ENCODE measurements around the gene BTG4.

The BTG4 gene

DNA sequence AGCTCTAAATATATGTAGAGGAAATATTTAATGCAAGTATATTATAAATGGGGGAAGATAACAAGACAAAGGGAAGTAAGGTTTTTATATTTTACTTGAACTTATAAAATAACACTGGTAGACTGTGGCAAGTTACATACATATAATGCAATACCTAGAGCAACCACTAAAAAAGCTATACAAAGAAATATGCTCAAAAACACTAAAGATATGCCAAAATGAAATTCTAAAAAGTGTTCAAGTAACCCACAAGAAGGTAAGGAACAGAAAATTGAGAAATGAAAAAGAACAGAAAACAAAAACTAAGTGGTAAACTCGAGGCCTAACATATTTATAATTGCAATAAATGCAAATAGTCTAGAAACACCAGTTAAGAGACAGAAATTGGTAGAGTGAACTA lies 32.5 kb downstream of the BTG4 start:
- DNase-seq, result no peak

DNA sequence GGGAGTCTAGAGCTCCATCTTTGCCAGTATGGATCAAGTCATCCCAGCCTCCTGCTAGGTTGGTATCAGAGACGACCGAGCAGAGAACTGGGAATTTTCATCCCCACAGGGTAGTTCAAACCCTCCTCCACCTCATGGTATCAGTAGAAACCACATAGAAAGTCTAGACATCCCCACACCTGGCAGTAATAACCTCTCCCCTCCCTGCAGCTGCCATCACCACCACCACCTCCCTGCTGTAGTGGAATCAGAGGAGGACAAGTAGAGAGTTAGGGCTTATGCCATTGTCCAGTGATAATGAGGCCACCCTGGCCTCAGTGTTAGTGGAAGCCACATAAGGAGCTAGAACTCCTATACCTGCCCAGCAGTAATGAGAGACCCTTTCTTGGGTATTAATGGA lies 34.3 kb downstream of the BTG4 start:
- DNase-seq, result no peak

DNA sequence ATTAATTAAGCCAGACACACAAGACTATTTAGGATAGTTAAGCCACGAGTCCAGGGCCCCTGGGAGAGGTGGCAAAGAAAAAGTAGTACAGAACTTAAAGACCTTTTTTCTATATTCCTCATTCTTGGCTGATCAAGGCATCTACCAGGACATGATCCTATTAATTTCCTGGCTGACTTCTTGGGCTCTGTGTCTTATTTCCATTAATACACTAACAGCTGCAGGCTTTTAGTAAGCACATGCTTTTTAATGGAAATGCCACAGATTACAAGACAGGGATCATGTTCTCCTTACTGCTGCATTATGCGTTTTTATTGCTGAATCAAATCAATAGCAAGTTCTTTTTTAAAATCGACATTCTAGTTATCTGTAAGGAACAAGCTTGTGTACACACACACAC lies 35.2 kb downstream of the BTG4 start:
- no peak for DNase-seq

DNA sequence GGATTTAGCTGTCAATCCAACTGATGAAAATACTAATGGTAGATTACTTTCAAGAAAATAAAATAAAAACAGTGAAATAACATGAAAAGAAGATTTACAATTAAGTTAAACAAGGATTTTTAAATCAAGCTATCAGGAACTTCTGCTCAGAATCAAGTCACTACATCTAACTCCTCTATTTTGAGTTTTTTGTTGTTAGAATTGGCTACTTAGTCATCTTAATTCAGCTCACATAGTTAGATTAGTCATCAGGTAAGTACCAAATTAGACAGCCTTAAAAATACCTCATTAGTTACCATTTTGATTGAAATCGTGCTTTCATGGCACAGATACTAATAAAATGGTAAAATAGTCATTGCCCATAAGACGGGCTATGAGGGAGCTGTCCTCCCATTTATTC lies 35.8 kb downstream of the BTG4 start:
- DNase-seq, result no peak

DNA sequence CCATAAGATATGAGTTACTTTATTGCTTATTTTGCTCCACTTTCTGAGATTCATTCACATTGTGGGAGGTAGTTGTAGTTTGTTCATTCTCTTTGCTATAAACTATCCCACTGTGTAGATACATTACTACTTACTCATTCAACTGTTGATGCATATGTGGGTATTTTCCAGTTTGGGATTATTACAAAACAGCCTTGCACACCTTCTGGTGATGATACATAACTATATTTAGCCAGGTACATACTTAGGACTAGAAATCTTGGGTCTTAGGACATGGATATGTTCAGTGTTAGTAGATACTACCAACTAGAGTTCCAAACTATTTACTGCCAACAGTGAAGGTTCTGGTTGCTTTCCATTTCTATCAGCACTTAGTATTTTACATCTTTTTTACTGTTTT lies 37.8 kb downstream of the BTG4 start:
- no peak for DNase-seq

DNA sequence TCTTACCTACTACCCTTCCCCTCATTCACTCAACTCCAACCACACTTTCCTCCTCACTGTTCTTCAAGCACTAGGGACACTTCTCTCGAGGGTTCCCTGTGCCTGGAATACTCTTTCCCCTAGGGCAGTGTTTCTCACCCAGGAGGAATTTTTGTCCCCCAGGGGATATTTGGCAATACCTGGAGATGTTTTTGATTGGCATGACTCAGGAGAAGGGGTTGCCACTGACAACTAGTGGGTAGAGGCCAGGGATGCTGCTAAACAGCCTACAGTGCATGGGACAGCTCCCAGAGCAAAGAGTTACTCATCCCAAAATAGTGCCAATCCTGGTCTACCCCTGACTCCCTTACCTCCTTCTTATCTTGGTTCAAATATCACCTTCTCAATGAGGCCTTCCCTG lies 40.0 kb downstream of the BTG4 start:
- DNase-seq, result no peak

DNA sequence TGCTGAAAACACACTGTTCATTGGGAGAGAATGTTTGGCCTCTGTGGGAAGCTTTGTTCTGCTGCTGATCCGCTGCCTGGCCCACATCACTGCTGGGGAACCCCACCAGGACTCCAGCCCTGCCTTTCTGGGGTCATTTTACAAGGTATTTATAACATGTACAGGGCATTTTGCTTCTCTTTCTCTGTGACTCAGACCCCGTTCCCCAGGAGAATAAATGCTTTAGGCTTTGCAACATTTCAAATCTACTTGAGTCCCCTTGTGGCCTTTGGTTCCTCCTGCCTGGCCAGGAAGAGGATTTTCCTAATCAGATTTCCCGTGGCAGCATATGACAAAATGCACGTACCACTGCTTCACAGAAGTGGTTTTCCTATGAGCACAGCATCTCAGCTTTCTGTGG lies 43.0 kb downstream of the BTG4 start:
- no peak for DNase-seq

DNA sequence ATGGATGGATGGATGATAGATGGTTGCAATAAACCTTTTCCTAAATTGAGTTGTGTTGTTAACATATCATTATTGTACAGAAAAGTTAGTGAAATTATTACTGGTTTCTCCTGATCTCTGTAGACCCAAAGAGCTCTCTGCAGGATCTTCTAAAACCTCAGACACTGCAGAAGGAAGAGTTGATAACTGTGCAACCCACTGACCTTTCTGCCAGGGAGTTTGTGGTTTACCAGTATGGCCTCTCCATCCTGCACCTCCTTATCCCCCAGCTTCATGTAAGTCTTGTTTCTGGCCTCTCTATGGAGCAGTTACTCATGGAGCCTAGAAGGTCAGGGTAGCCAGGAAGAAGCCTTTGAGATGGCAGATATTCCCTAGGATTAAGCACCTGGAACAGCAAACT lies 45.6 kb downstream of the BTG4 start:
- no peak for DNase-seq

DNA sequence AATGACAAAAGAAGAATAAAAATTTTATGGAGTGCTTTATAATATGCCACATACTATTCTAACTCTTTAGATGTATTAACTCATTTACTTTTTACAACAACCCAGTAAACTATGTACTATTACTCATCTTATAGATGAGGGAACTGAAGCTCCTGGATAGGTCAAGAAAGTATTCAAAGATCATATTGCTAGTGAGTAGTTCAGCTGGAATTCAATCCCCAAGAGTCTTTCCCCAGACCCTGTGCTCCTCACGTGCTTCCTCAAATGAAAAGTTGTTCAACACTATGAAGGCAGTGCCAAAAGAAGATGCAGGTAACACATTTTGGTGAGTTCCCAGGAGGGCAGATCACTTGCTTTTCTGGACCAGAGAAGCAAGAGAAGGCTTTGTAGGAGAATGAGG lies 46.8 kb downstream of the BTG4 start:
- DNase-seq, result no peak

DNA sequence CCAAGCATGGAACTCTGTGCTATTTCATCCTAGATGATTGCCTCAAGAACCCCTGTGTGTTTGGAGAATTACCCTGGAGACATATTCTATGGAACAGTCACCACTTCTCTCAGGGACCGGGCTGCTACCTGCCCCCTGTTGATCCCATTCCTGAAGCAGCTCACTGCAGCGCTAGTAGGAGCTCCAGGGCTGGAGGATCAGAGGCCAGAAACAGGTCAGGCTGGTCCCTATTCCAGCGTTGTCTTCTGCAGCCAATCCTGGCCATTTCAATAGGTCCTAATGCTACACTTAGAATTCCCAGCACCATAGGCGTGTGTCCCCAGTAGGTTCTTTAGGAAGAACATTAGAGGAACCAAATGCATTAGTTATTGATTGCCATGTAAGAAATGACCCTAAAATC lies 48.9 kb downstream of the BTG4 start:
- no peak for DNase-seq

DNA sequence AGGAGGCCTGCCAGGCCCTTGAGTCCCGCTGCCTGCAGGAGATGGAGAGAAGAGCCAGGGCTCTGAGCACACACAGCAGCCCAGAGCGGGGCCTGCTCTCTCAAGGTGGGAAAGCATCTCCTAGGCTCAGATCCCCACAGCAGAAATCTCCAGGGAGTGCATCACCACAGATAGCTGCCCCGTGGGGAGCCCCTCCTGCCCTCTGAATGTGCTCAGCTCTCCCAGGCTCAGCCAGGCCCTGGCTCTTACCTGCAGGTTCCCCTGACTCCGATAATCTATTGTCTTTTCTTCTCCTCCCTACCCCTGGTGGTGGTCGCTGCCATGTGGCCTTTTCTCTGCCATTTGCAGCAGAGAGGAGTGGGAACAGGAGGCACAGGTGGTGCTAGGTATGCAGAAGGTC lies 49.9 kb downstream of the BTG4 start:
- no peak for DNase-seq

DNA sequence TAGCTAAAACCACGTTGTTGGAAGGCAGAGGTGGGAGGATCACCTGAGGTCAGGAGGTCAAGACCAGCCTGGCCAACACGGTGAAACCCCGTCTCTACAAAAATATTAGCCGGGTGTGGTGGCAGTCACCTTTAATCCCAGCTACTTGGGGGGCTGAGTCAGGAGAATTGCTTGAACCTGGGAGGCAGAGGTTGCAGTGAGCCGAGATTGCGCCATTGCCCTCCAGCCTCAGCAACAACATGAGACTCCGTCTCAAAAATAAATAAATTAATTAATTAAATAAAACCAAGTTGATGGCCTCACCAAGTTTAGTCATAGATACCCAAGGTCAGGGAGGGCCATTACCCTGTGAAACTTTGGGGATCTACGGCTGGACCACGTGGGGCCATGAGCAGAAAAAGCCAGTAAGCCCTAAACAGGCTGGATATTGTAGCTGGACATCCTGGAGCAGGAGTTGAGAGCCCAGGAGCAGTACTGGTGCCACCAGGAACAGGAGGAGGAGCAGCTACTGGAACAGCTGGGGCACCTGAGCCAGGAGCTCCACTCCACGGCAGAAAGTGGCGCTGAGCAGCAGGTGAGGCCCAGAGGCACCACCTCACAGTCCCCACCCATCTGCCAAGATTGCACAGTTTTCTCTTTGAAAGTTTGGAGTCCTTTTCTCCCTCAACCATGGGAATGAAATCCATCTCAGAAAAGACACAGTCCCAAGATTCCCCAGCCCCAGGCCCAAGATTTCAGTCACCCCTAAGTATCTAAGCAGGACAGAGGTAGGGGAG lies 50.5 kb downstream of the BTG4 start:
- no peak for DNase-seq

DNA sequence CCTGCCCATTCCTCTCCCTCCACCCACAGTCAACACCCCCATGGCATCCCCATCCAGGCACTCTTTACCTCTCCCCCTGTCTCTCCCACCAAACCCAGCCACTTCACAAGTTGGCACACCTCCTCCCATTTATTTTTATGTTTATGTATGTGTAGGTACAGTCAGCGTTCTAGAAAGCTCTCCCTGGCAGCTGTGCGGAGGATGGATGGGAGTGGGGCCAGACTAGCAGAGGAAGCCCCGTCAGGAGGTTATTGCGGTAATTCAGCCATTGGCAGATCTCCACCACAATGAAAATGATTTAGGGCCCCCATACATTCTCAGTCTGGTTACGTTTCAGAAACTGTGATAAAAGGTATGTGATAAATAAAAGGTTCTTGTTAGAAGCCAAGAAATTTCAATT lies 51.3 kb downstream of the BTG4 start:
- DNase-seq, result no peak

DNA sequence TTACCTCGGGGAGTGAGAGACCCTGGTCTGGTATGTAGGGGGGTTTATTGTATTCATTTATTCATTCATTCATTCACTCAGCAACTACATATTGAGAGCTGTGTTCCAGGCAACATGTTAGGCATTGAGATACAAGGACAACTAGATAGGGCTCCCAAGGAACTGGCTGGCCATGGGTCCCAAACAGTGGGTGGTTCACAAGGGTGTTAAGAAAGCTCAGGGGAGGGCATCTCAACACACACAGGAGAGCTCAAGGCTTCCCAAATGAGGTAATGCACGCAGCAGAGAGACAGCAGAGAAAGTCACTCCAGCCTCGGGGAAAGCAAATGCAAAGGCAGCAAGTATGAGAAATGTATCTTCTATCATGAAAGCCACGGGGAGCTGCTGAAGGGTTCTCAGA lies 51.8 kb downstream of the BTG4 start:
- no peak for DNase-seq

DNA sequence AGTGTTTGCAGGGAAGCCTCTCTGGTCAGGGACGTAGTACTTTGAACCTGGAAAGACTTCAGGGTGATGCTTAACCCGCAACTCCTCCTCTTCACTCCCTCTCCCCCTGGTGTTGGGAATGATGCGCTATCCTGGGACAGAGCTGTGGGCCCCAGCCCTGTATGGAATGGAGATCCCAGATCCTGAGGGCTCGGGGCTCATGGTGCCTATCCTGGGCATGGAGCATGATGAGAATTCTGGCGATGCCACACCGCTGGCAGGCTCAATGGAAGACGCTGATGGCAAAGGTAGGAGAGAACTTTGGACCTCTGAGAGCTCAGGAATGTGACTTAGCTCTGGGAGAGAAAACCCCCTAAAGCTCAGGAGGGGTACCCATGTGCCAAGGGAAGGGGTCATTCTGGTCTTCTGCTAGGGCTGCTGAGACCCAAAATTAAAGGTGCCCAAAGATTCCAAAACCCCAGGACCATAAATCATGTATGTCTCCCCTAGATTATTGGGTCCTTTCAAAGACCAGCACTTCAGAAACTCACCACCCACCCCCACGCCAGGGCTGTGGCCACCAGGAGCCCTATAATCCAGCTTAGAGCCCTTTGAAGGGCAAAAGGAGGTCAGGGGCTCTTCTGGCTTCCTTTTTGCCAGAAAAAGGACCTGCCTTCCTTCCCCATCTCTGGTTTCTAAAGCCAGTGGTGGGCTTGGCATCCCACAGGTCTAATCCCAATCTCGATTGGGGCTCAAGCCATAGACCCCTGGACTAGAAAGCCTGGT lies 52.5 kb downstream of the BTG4 start:
- DNase-seq, result no peak

DNA sequence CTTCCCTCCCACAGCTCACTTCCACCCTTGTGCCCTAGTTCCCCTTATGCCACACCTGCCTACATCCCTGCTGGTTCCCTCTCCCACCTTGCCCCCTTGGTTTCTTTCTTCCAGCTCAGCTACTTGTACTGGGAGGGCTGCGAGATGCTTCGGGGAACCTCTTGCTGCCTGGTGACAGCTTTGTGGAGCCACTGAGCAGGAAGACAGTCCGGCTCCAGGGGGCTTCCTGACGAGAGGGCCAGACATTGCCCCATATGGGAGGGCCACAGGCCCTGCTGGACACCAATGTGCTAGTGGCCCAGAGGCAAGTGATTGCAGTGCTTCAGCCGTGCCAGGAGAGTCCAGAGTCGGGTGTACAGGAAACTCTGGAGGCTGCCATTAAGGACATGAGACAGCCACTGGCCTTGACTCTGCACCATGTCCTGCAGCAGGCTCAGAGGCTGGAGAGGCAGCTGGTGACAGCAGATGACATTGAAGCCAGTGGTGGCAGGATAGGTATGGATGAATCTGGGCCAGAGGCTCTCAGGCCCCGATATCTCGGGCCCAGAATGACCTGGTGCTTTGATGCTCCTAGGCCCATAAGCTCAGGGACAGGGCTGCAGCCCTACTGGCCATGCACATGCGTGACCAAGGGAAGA lies 54.3 kb downstream of the BTG4 start:
- no peak for DNase-seq

DNA sequence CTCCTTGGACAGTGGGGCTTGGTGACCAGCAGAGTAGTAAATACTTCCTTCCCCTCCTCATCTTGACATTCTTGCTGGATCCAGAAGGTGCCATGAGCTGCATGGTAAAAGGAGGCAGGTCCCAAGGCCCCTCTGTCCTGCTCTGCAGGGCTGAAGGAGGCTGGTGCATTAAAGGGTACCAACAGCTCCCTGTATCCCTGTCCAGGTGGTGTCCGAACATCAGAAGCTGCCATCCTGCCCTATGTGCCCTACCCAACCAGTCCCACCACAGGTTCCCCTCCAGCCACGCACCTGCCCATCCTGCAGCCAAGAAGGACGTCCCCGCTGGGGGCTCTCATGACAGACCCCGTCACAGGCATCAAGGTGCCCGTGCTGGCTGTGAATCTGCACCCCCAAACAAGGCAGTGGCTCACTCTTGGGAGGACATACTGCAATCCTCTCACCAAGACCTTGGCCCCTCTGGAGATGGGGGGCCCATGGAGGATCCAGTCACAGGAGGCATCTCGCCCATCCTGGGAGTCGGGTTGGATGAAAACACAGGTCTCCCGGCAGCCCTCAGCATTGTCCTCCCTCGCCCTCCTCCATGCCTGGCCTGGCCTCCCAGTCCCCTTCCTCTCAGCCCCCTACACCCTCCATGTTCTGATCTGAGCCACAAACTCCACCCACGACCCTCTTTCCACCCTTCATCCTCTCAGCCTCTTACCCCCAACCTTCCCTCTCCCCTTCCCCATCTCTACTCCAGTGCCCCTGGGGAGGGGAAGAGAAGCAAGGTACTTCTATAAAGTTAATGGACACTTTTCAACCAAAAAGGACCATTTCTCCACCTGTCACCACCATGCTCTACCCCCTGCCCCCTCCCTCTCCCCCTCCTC lies 55.1 kb downstream of the BTG4 start:
- DNase-seq, result no peak

DNA sequence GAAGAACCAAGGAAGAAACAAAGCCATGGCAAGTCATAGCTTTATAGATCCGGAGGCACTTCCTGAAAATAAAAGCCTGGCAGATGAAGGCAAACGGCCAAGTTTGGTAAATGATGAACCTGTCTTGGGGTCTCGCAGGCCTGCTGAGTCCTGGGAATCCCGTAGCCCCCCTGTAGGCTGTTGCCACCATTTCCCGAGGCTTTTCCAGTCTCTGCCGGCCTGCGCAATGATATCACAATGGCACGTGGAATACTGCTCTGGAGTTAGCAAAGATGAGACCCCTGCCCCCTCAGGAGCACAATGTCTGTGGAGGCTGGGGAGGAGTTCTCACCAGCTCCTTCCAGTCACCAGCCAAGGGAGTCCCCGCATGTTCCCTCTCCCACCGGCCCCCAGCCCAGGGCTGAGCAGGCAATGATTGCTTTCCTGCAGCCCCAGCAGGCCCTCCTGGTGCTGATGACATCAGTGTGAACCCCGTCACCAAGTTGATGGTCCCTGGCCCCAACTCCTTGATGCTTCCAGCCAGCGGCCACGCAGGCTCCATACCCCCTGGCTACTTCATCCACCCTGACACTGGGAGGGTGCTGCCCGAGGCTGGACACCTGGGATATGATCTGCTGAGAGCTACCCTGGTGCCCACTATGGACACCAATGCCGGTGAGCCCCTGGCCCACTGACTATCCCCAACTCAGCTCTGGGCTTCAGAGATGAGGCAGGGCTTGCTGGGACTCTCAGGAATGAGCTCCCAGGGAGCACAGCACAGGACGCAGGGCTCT lies 55.9 kb downstream of the BTG4 start:
- no peak for DNase-seq

DNA sequence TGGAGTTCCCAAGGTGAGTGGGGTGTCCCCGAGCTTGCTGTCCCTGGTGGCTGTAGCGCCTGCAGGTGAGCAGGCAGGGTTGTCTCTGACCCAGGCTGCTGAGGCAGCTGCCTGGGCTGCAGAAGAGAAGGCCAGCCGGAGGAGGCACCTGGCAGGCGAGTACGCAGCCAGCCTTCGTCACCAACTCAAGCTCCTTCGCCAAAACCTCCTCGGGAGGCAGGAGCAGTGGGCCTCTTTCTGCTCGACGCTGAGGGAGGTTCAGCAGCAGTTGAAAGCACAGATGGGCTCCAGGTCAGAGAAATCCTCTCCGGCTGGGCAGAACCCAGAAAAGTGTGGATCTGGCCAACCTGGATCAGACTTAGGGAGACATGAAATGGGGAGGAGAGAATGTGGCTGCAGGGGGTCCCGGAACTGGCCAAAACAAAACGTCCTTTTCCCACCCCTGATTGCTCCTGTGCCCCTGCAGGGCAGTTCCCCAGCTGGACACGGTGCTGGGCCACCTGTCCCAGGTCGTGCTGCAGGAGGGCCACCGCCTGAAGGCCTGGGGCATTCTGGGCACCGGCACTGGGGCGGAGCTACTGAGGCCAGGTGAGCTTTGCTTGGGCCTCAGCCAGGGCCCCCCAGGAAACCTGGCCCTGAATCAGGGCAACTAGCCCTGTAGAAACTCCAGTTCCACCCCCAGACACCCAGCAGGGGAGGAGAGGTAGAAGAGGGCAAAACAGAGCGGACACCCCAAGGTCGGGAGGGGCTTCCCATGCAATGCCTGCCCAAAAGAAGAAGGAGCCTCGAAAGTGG lies 56.7 kb downstream of the BTG4 start:
- no peak for DNase-seq

DNA sequence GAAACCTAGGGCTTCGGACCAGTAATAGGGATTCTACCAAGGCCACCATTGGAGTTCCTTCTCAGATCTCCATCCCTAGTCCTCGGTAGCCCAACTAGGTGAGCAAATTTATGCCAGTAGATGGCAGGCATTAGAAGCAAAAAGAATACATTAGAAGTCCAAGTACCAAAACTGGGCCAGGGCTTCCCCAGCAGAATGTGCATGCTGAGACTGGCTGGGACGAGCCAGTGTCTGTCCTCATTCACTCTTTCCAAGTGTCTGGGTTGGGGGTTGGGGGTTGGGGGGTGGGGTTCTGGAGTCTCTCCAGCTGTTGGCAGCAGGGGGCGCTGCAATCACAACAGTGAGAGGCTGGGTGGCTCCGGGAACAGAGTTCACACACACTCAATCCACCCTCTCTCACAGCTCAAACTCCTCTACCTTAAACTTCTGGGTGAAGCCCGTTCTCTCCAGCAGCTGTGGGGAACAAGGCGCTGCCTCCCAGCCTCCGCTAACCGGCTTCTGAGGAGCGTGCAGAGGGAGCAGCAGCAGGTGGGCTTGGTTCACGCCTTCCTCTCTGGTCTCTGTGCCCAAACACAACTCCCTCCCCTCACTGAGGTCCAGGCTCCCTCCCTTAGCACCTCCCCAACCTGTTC lies 57.5 kb downstream of the BTG4 start:
- DNase-seq, result no peak

All from NCI-H187 (cell line).